22Rv1 (cell line): Measurements from ENCODE around the gene RGP1.

Experiments
- H3K27ac ChIP-seq: fragments of 450-650 bp; 2 replicates; pipeline ENCODE4 v1.5.1; 2017
- CTCF ChIP-seq: fragments of 450-650 bp; IDR thresholded peaks from 2 replicates; pipeline ENCODE4 v1.5.1; 2017; ENCODE audit warnings: mild to moderate bottlenecking
- ZFX ChIP-seq: fragments of 450-650 bp; IDR thresholded peaks from 2 replicates; pipeline ENCODE4 v1.6.1; 2017; ENCODE audit warnings: antibody characterized with exemption, borderline replicate concordance

The RGP1 gene

GRCh38 chr9:35806101-35806500 is 57.0 kb downstream of the RGP1 start:
- TF ChIP-seq ZFX = no peak
- no peak for TF ChIP-seq CTCF
- no peak overlapping the region for H3K27ac ChIP-seq
